ENCODE measurements around the gene ST3GAL2. TPM values are rescaled to one million over a fixed set of nuclear protein-coding genes. Genes with fewer than 3 reads are reported as not detected.

Gene ST3GAL2
- total and polyA plus RNA-seq, 2 of the 4 experiments (the other 2 are of a cell fraction): 17.4 to 17.7 TPM

GRCh38 chr16:70470141-70470926 is 31.4 kb upstream of the ST3GAL2 start:
- ATAC-seq (ENCODE audit: low read depth): no peak
- Histone ChIP-seq H2AFZ (replicated peaks; ENCODE audit: low read length, poor library complexity) (peak overlapping the region; percentile 63), H3K4ac (ENCODE audit: low read depth, low read length) (no peak overlapping the region), H2BK5ac (ENCODE audit: low read depth, low read length, poor library complexity, severe bottlenecking) (no peak overlapping the region), H2BK20ac (ENCODE audit: low read depth, low read length) (no peak overlapping the region), H3K23ac (ENCODE audit: low read depth, low read length) (no peak overlapping the region), H4K20me1 (ENCODE audit: insufficient read depth, low read length) (no peaks in the 10 kb centered on the region; the same call in 1 of the 2 replicates), H3K36me3 (ENCODE audit: control insufficient read depth, insufficient read depth, low read length) (peaks cover 6% of the 10 kb centered on the region; the same call in 1 of the 2 replicates), H4K8ac (ENCODE audit: low read depth in 2 of 2, low read length in 2 of 2) (no peak overlapping the region), H3K9ac (ENCODE audit: low read depth, low read length) (no peak overlapping the region), H3K4me3 (ENCODE audit: insufficient read depth, low read depth, low read length) (no peak overlapping the region), H3K14ac (replicated peaks; ENCODE audit: low read depth, low read length) (no peak overlapping the region), H4K5ac (ENCODE audit: low read depth, low read length) (no peak overlapping the region), H2BK120ac (ENCODE audit: low read depth, low read length) (no peak overlapping the region), H3K27ac (ENCODE audit: insufficient read depth, low read length) (no peak overlapping the region), H3K9me1 (ENCODE audit: insufficient read depth, low read length) (no peaks in the 10 kb centered on the region), H3K27me3 (ENCODE audit: control insufficient read depth, insufficient read depth, low read length) (no peaks in the 10 kb centered on the region), H3K18ac (ENCODE audit: low read depth, low read length) (no peak overlapping the region), H2BK15ac (ENCODE audit: low read depth, low read length) (no peak overlapping the region), H3K56ac (ENCODE audit: extremely low read depth, insufficient read depth, low read length) (no peak overlapping the region), H3K4me1 (ENCODE audit: control insufficient read depth, insufficient read depth, low read length) (peaks cover 2% of the 10 kb centered on the region; the same call in 1 of the 2 replicates), H4K91ac (ENCODE audit: insufficient read depth, low read depth, low read length) (no peak overlapping the region), H2AK9ac (replicated peaks; ENCODE audit: low read depth, low read length, poor library complexity) (peak overlapping the region; percentile 55), H2AK5ac (ENCODE audit: low read depth, low read length) (no peak overlapping the region), H3K9me3 (ENCODE audit: control insufficient read depth, insufficient read depth, low read length) (no peaks in the 10 kb centered on the region), H3K79me1 (ENCODE audit: low read depth in 1 of 2, low read length in 2 of 2) (no peaks in the 10 kb centered on the region), H3K4me2 (ENCODE audit: low read depth, low read length) (no peak overlapping the region)
- dilution Hi-C loops (cut with HindIII; ENCODE audit: low sequenced_read_pairs, unreplicated experiment): no loop called here
- in situ Hi-C loops (cut with MboI; ENCODE audit: low sequenced_read_pairs): no loop called here
- CTCF ChIA-PET: interaction anchor here (0.8 to 1.2 kb wide), 2 partner anchors 16 to 90 kb away, joined by 3 read pairs; partner anchors contain the start of gene FCSK
- no TSS peak for BruUV-seq (replicated peaks)
- WGBS, 2 experiments (ENCODE audit: extremely low coverage in 2 of 2, insufficient read length in 1 of 2): 69% methylated on average over 4 of the region's 10 CpGs; no CpG with 5 or more reads in 1 of the 2 experiments
- no peak for DNase-seq
- TF ChIP-seq MAFK (IDR thresholded peaks at IDR 0.05; ENCODE audit: low read depth, low read length): no peak
- no peak for TF ChIP-seq NFE2L2 (IDR thresholded peaks at IDR 0.05; ENCODE audit: low read depth, low read length)
- no peak for TF ChIP-seq MXI1 (IDR thresholded peaks at IDR 0.05; ENCODE audit: borderline replicate concordance, low read depth, low read length)
- TF ChIP-seq FOS (IDR thresholded peaks at IDR 0.05; ENCODE audit: low read depth, low read length): no peak
- no peak for TF ChIP-seq BHLHE40 (IDR thresholded peaks at IDR 0.05; ENCODE audit: low read depth, low read length)
- no peak for TF ChIP-seq RCOR1 (IDR thresholded peaks at IDR 0.05; ENCODE audit: insufficient replicate concordance, low read length)
- TF ChIP-seq ELK1 (IDR thresholded peaks at IDR 0.05; ENCODE audit: borderline replicate concordance, low read depth, low read length): no peak
- no peak for TF ChIP-seq CHD1 (IDR thresholded peaks at IDR 0.05; ENCODE audit: low read depth, low read length)
- no peak for TF ChIP-seq RFX5 (IDR thresholded peaks at IDR 0.05; ENCODE audit: low read depth, low read length)
- no peak for TF ChIP-seq CTCF (conservative IDR thresholded peaks at IDR 0.05; ENCODE audit: low read depth, low read length)
- no peak for TF ChIP-seq CEBPB (IDR thresholded peaks at IDR 0.05; ENCODE audit: low read depth, low read length)
- intact Hi-C loops (cut with micrococcal nuclease): no loop called here
- POLR2A ChIA-PET (ENCODE audit: unreplicated experiment): no interaction called here

All from IMR-90 (cell line).